ENCODE data around the gene TRIM54. TPM values are rescaled to one million over a fixed set of nuclear protein-coding genes. Genes with fewer than 3 reads are reported as not detected.
"Not testable (repeated sequence)": the region's sequence is repeated elsewhere in the genome, so short reads cannot be mapped to it uniquely, and the experiment has no call there.

Gene TRIM54
- total and polyA plus RNA-seq, 2 experiments from 2014 or later: not detected

DNA sequence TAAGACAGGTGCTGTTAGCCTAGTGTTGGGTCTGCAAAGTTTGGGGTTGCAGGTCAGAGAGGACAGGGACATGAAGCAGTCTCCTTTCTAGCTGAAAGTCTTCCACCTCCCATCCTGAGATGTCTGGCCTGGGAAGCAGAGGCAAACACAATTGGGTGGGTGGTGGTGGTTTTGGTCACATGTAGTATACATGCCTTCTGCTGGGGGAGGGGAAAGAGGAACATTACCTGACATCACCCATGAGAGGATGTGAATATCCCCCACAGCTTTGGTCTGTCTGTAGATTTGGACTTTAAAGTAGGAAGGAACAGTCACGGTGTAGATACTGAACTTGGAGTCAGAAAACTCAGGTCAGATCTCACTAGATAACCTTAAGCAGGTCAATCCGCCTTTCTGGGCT lies 11.6 kb upstream of the TRIM54 start:
- Histone ChIP-seq H2AFZ (no peak overlapping the region), H4K20me1 (ENCODE audit: insufficient read depth, poor library complexity, severe bottlenecking) (no peaks in the 10 kb centered on the region), H3K9me2 (replicated peaks; ENCODE audit: insufficient read depth) (no peaks in the 10 kb centered on the region), H3K9me3 (ENCODE audit: low read depth) (no peaks in the 10 kb centered on the region), H3K4me2 (no peak overlapping the region), H3K4me3 (no peak overlapping the region), H3K79me2 (no peaks in the 10 kb centered on the region), H3K27ac (no peak overlapping the region), H3K36me3 (replicated peaks; ENCODE audit: insufficient read depth, low read depth) (no peaks in the 10 kb centered on the region), H3K27me3 (peaks cover 37% of the 10 kb centered on the region), H3K4me1 (ENCODE audit: insufficient read depth) (no peaks in the 10 kb centered on the region)
- TF ChIP-seq EZH2 (IDR thresholded peaks at IDR 0.05; ENCODE audit: borderline replicate concordance): no peak
- TF ChIP-seq, protein P1, sequence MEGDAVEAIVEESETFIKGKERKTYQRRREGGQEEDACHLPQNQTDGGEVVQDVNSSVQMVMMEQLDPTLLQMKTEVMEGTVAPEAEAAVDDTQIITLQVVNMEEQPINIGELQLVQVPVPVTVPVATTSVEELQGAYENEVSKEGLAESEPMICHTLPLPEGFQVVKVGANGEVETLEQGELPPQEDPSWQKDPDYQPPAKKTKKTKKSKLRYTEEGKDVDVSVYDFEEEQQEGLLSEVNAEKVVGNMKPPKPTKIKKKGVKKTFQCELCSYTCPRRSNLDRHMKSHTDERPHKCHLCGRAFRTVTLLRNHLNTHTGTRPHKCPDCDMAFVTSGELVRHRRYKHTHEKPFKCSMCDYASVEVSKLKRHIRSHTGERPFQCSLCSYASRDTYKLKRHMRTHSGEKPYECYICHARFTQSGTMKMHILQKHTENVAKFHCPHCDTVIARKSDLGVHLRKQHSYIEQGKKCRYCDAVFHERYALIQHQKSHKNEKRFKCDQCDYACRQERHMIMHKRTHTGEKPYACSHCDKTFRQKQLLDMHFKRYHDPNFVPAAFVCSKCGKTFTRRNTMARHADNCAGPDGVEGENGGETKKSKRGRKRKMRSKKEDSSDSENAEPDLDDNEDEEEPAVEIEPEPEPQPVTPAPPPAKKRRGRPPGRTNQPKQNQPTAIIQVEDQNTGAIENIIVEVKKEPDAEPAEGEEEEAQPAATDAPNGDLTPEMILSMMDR (IDR thresholded peaks at IDR 0.05; ENCODE audit: poor library complexity): no peak
- TF ChIP-seq EZH2phosphoT487 (IDR thresholded peaks at IDR 0.05; ENCODE audit: low read depth, severe bottlenecking, unreplicated experiment): no peak
- DNase-seq (ENCODE audit: low spot score): no peak
- WGBS (ENCODE audit: low lambda C conversion rate, missing lambda C conversion rate): 62% methylated on average over 2 of the region's 2 CpGs

DNA sequence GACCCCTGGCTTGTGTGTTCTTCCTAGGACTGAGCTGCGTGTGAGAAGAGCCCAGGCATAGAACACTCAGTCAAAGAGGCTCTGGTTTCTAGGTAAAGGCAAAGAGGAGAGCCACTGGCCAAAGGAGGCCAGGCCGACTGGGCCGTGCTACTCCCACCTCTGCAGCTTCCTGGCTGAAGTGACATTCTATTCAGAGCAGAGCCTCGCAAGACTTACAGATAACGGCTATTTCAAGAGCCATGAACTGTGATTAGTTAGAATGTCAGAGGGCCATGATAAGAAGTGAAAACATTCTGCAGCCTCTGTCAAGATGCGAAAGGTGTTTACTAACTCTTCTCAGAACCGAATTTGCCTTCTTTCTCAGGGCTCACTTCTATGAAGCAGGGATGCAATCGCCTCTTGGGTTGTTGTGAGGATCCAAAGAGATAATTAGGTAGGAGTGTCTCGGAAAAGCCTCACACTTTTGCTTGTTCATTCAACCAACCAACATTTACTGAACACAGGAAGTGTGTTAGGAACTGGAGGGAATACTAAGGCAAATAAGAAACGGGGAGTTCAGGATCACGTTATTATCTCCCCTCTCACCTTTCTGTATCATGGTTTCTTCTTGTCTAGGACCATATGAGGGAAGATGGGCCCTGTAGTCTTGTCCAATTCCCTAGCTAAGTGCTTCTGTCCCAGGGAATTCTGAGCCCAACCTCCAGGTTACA lies 10.4 kb upstream of the TRIM54 start:
- H3K27me3 ChIP-seq: peaks cover 26% of the 10 kb centered on the region
- no peaks in the 10 kb centered on the region for H4K20me1 ChIP-seq (ENCODE audit: insufficient read depth, poor library complexity, severe bottlenecking)
- H3K36me3 ChIP-seq (replicated peaks; ENCODE audit: insufficient read depth, low read depth): no peaks in the 10 kb centered on the region
- H3K4me3 ChIP-seq: no peak overlapping the region
- no peak for DNase-seq (ENCODE audit: low spot score)
- WGBS (ENCODE audit: low lambda C conversion rate, missing lambda C conversion rate): 32% methylated on average over 11 of the region's 11 CpGs
- H3K4me1 ChIP-seq (ENCODE audit: insufficient read depth): no peaks in the 10 kb centered on the region
- H3K27ac ChIP-seq: no peak overlapping the region
- TF ChIP-seq EZH2phosphoT487 (IDR thresholded peaks at IDR 0.05; ENCODE audit: low read depth, severe bottlenecking, unreplicated experiment) (no peak), EZH2 (IDR thresholded peaks at IDR 0.05; ENCODE audit: borderline replicate concordance) (no peak)
- TF ChIP-seq, protein P1 (IDR thresholded peaks at IDR 0.05; ENCODE audit: poor library complexity): no peak
- H3K4me2 ChIP-seq: no peak overlapping the region
- H3K79me2 ChIP-seq: no peaks in the 10 kb centered on the region
- H2AFZ ChIP-seq: no peak overlapping the region
- no peaks in the 10 kb centered on the region for H3K9me2 ChIP-seq (replicated peaks; ENCODE audit: insufficient read depth)
- H3K9me3 ChIP-seq (ENCODE audit: low read depth): no peaks in the 10 kb centered on the region

DNA sequence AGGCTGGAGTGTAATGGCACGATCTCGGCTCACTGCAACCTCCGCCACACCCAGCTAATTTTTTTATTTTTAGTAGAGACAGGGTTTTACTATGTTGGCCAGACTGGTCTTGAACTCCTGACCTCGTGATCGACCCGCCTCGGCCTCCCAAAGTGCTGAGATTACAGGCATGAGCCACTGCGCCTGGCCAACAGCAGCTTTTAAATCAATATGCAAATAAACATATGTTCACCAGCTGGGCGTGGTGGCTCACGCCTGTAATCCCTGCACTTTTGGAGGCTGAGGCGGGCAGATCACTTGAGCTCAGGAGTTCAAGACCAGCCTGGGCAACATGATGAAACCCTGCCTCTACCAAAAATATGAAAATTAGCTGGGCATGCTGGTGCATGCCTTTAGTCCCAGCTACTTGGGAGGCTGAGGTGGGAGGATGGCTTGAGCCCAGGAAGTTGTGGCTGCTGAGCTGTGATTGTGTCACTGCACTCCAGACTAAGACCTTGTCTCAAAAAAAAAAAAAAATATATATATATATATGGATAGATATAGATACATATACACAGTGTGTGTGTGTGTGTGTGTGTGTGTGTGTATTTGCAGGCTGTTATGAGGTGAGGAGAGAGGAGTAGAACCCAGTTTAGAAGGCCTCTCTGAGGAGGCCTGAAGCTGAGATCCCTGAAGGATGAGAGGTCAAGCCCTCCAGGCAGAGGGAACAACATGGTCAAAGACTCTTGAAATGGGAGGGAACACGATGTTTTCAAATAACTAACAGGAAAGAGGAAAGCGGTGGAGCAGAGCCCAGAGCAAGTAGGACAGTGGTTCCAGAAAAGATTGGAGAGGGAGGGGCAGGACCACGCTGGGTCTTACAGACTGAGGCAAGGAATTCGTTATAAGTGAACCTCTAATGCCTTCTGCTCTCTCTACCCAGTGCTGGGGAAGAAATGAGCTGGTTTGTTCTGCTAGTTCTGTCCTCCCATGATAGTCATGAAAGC lies 9.4 kb upstream of the TRIM54 start:
- H3K9me3 ChIP-seq (ENCODE audit: low read depth); H3K9me2 ChIP-seq (replicated peaks; ENCODE audit: insufficient read depth); H3K4me3 ChIP-seq; H2AFZ ChIP-seq; H3K4me1 ChIP-seq (ENCODE audit: insufficient read depth); H3K27ac ChIP-seq; H3K4me2 ChIP-seq; H4K20me1 ChIP-seq (ENCODE audit: insufficient read depth, poor library complexity, severe bottlenecking); H3K36me3 ChIP-seq (replicated peaks; ENCODE audit: insufficient read depth, low read depth); DNase-seq (ENCODE audit: low spot score); H3K79me2 ChIP-seq: not testable (repeated sequence)
- WGBS (ENCODE audit: low lambda C conversion rate, missing lambda C conversion rate): 82% methylated on average over 15 of the region's 15 CpGs
- H3K27me3 ChIP-seq: peaks cover 22% of the 10 kb centered on the region
